WTC11 (cell line): ENCODE measurements around the gene CACNB4. TPM values are rescaled to one million over a fixed set of nuclear protein-coding genes. Genes with fewer than 3 reads are reported as not detected.

Experiments used
- ATAC-seq: fragments of 200-7000 bp; cut with Tn5 transposase; 2 replicates; pipeline ENCODE4 v1.10.0; 2021; ENCODE audit warnings: mild to moderate bottlenecking, moderate library complexity
- CTCF ChIA-PET: fragments of 300-600 bp; sonication (Branson Sonifier 250); formaldehyde crosslinking; loops from one replicate; lab custom pipeline; 2021; ENCODE audit warnings: antibody characterized with exemption; lab: Charles Lee
- POLR2A ChIA-PET: fragments of 350-600 bp; sonication (Branson Sonifier 250); formaldehyde crosslinking; loops from one replicate; lab custom pipeline; 2021; ENCODE audit warnings: antibody characterized with exemption; lab: Charles Lee
- DNase-seq: peaks from one replicate; pipeline ENCODE4 v3.0.0; 2021; ENCODE audit warnings: low spot score
- H3K27ac Mint-ChIP-seq: 2 replicates; pipeline ENCODE4 v1.8.0; 2021; ENCODE audit warnings: mixed read lengths
- H3K27me3 Mint-ChIP-seq: 2 replicates; pipeline ENCODE4 v1.8.0; 2021; ENCODE audit warnings: low read depth, mild to moderate bottlenecking, moderate library complexity, mixed read lengths
- H3K36me3 Mint-ChIP-seq: 2 replicates; pipeline ENCODE4 v1.8.0; 2021; ENCODE audit warnings: mixed read lengths
- H3K4me1 Mint-ChIP-seq: 2 replicates; pipeline ENCODE4 v1.8.0; 2022; ENCODE audit warnings: mixed read lengths
- H3K4me3 Mint-ChIP-seq: 2 replicates; pipeline ENCODE4 v1.8.0; 2021; ENCODE audit warnings: mild to moderate bottlenecking, moderate library complexity, mixed read lengths
- H3K9me3 Mint-ChIP-seq: 2 replicates; pipeline ENCODE4 v1.8.0; 2021; ENCODE audit warnings: mixed read lengths
- FOXP1 ChIP-seq: sonication (generic); formaldehyde crosslinking; IDR thresholded peaks from 2 replicates; pipeline ENCODE4 v1.8.0; 2022; ENCODE audit warnings: missing genetic modification reagents, mild to moderate bottlenecking, moderate library complexity, borderline replicate concordance
- MYBL2 ChIP-seq: sonication (generic); formaldehyde crosslinking; IDR thresholded peaks from 2 replicates; pipeline ENCODE4 v1.8.1; 2023; ENCODE audit warnings: mild to moderate bottlenecking, moderate library complexity, missing genetic modification reagents
- NFYB ChIP-seq: sonication (generic); formaldehyde crosslinking; conservative IDR thresholded peaks from 2 replicates; pipeline ENCODE4 v1.8.0; 2022; ENCODE audit warnings: low read depth, missing genetic modification reagents
- NR1H2 ChIP-seq: sonication (generic); formaldehyde crosslinking; IDR thresholded peaks from 2 replicates; pipeline ENCODE4 v1.9.0; 2021; ENCODE audit warnings: mild to moderate bottlenecking, moderate library complexity, missing genetic modification reagents
- TP53 ChIP-seq: sonication (generic); formaldehyde crosslinking; IDR thresholded peaks from 2 replicates; pipeline ENCODE4 v1.8.1; 2023; ENCODE audit warnings: mild to moderate bottlenecking, missing genetic modification reagents
- total RNA-seq: library from RNA; stranded (reverse); gene quantifications from 3 replicates; pipeline ENCODE4 v1.2.3, GENCODE V29; 2021
- TF ChIP-seq, protein P1 (sequence below): sonication (generic); formaldehyde crosslinking; IDR thresholded peaks from 2 replicates; pipeline ENCODE4 v1.8.1; 2022; ENCODE audit warnings: mild to moderate bottlenecking, moderate library complexity, missing genetic modification reagents
- TF ChIP-seq, protein P2 (sequence below): sonication (generic); formaldehyde crosslinking; IDR thresholded peaks from 2 replicates; pipeline ENCODE4 v1.8.0; 2023; ENCODE audit warnings: missing genetic modification reagents
- TF ChIP-seq, protein P3 (sequence below): sonication (generic); formaldehyde crosslinking; IDR thresholded peaks from 2 replicates; pipeline ENCODE4 v1.8.1; 2023; ENCODE audit warnings: mild to moderate bottlenecking, missing genetic modification reagents, moderate library complexity
- TF ChIP-seq, protein P4 (sequence below): fragments of 250-450 bp; sonication (Bioruptor Pico); IDR thresholded peaks from 2 replicates; pipeline ENCODE4 v1.9.0; 2021; ENCODE audit warnings: mild to moderate bottlenecking
- TF ChIP-seq, protein P5 (sequence below): sonication (generic); formaldehyde crosslinking; IDR thresholded peaks from 2 replicates; pipeline ENCODE4 v1.8.1; 2022; ENCODE audit warnings: missing genetic modification reagents, borderline replicate concordance
- TF ChIP-seq, protein P6 (sequence below): sonication (generic); formaldehyde crosslinking; IDR thresholded peaks from 2 replicates; pipeline ENCODE4 v1.8.0; 2022; ENCODE audit warnings: missing genetic modification reagents
- TF ChIP-seq, protein P7 (sequence below): fragments of 250-450 bp; sonication (Bioruptor Pico); IDR thresholded peaks from 2 replicates; pipeline ENCODE4 v1.8.0; 2021; ENCODE audit warnings: mild to moderate bottlenecking
- TF ChIP-seq, protein P8 (sequence below): sonication (generic); formaldehyde crosslinking; IDR thresholded peaks from 2 replicates; pipeline ENCODE4 v1.8.1; 2023; ENCODE audit warnings: mild to moderate bottlenecking, missing genetic modification reagents

Gene CACNB4
- total RNA-seq, 1 experiment from 2014 or later = 4.7 TPM

DNA sequence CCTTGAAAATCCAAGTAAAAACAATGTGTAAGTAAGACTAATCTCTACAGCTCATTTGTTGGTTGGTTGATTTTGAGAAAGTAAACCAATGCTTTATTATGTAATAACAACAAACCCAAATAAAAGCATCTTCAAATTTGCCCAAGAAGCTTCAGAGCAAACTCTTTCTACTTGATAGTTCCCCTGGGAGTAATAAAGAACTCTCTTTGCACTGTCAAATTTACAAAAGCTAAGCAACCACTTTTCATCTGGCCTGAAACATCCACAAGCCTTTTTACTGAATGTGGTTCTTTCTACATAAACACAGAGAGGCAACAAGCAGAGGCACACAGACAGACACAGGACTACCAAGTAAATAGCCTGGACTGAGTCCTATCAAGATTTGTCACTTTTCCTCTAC is 28.8 kb upstream of the CACNB4 start (continued):
- TF ChIP-seq FOXP1 (CRISPR knock-in tag) (no peak), NR1H2 (no peak), MYBL2 (CRISPR knock-in tag) (no peak), TP53 (CRISPR knock-in tag) (no peak)
- TF ChIP-seq, protein P1, sequence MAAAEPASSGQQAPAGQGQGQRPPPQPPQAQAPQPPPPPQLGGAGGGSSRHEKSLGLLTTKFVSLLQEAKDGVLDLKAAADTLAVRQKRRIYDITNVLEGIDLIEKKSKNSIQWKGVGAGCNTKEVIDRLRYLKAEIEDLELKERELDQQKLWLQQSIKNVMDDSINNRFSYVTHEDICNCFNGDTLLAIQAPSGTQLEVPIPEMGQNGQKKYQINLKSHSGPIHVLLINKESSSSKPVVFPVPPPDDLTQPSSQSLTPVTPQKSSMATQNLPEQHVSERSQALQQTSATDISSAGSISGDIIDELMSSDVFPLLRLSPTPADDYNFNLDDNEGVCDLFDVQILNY = no peak
- TF ChIP-seq, protein P2, sequence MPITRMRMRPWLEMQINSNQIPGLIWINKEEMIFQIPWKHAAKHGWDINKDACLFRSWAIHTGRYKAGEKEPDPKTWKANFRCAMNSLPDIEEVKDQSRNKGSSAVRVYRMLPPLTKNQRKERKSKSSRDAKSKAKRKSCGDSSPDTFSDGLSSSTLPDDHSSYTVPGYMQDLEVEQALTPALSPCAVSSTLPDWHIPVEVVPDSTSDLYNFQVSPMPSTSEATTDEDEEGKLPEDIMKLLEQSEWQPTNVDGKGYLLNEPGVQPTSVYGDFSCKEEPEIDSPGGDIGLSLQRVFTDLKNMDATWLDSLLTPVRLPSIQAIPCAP (CRISPR knock-in tag) = no peak
- TF ChIP-seq, protein P3, sequence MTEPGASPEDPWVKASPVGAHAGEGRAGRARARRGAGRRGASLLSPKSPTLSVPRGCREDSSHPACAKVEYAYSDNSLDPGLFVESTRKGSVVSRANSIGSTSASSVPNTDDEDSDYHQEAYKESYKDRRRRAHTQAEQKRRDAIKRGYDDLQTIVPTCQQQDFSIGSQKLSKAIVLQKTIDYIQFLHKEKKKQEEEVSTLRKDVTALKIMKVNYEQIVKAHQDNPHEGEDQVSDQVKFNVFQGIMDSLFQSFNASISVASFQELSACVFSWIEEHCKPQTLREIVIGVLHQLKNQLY (CRISPR knock-in tag) = no peak
- TF ChIP-seq, protein P4, sequence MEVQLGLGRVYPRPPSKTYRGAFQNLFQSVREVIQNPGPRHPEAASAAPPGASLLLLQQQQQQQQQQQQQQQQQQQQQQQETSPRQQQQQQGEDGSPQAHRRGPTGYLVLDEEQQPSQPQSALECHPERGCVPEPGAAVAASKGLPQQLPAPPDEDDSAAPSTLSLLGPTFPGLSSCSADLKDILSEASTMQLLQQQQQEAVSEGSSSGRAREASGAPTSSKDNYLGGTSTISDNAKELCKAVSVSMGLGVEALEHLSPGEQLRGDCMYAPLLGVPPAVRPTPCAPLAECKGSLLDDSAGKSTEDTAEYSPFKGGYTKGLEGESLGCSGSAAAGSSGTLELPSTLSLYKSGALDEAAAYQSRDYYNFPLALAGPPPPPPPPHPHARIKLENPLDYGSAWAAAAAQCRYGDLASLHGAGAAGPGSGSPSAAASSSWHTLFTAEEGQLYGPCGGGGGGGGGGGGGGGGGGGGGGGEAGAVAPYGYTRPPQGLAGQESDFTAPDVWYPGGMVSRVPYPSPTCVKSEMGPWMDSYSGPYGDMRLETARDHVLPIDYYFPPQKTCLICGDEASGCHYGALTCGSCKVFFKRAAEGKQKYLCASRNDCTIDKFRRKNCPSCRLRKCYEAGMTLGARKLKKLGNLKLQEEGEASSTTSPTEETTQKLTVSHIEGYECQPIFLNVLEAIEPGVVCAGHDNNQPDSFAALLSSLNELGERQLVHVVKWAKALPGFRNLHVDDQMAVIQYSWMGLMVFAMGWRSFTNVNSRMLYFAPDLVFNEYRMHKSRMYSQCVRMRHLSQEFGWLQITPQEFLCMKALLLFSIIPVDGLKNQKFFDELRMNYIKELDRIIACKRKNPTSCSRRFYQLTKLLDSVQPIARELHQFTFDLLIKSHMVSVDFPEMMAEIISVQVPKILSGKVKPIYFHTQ (CRISPR knock-in tag) = no peak

DNA sequence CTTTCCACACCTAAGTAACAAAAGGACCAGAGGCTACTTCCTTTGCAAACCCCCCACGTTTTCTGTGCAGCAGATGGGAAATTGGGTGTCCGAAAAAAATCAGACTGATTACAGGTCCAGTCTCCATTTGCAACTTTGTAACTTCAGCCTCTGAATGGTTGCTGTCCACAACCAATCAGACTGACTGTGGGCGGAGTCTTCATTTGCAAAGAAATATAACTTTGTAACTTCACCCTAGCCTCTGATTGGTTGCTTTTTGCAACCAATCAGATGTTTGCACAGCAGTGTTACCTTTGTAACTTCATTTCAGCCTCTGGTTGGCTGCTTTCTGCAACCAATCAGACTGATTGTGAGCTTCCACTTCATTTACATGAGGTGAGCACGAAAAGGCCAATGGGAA is 27.8 kb upstream of the CACNB4 start:
- ATAC-seq = no peak
- H3K4me1 Mint-ChIP-seq = no peaks in the 10 kb centered on the region
- no peaks in the 10 kb centered on the region for H3K27me3 Mint-ChIP-seq
- peaks cover 4% of the 10 kb centered on the region; the same call in 1 of the 2 replicates for H3K9me3 Mint-ChIP-seq
- no peak overlapping the region for H3K27ac Mint-ChIP-seq
- POLR2A ChIA-PET = no interaction called here
- TF ChIP-seq NFYB (CRISPR knock-in tag) = peak; percentile 55; the same call in 1 of the 2 replicates
- TF ChIP-seq, protein P5, sequence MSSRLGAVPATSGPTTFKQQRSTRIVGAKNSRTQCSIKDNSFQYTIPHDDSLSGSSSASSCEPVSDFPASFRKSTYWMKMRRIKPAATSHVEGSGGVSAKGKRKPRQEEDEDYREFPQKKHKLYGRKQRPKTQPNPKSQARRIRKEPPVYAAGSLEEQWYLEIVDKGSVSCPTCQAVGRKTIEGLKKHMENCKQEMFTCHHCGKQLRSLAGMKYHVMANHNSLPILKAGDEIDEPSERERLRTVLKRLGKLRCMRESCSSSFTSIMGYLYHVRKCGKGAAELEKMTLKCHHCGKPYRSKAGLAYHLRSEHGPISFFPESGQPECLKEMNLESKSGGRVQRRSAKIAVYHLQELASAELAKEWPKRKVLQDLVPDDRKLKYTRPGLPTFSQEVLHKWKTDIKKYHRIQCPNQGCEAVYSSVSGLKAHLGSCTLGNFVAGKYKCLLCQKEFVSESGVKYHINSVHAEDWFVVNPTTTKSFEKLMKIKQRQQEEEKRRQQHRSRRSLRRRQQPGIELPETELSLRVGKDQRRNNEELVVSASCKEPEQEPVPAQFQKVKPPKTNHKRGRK = no peak
- TF ChIP-seq, all 79 proteins: peak for 1
- no peak overlapping the region for H3K4me3 Mint-ChIP-seq
- H3K36me3 Mint-ChIP-seq = peaks cover 4% of the 10 kb centered on the region; the same call in 1 of the 2 replicates
- no peak for DNase-seq
- CTCF ChIA-PET = no interaction called here

DNA sequence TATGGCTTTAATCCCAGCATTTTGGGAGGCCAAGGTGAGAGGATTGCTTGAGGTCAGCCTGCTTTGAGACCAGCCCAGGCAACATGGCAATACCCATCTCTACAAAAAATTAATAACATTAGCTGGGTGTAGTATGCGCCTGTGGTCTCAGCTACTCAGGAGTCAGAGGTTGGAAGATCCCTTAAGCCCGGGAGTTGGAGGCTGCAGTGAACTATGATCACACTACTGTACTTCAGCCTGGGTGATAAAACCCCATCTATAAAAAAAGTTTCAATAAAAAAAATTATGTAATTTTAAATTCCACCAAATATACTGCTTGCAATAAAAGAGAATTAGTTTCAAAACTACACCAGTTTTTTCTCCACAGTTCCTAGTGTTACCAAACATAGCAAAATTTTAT is 23.3 kb upstream of the CACNB4 start:
- no peak for DNase-seq
- no peak overlapping the region for H3K27ac Mint-ChIP-seq
- no peak overlapping the region for H3K4me3 Mint-ChIP-seq
- peaks cover 7% of the 10 kb centered on the region for H3K4me1 Mint-ChIP-seq
- no peak for ATAC-seq
- POLR2A ChIA-PET = no interaction called here
- H3K27me3 Mint-ChIP-seq = no peaks in the 10 kb centered on the region
- TF ChIP-seq, protein P6, sequence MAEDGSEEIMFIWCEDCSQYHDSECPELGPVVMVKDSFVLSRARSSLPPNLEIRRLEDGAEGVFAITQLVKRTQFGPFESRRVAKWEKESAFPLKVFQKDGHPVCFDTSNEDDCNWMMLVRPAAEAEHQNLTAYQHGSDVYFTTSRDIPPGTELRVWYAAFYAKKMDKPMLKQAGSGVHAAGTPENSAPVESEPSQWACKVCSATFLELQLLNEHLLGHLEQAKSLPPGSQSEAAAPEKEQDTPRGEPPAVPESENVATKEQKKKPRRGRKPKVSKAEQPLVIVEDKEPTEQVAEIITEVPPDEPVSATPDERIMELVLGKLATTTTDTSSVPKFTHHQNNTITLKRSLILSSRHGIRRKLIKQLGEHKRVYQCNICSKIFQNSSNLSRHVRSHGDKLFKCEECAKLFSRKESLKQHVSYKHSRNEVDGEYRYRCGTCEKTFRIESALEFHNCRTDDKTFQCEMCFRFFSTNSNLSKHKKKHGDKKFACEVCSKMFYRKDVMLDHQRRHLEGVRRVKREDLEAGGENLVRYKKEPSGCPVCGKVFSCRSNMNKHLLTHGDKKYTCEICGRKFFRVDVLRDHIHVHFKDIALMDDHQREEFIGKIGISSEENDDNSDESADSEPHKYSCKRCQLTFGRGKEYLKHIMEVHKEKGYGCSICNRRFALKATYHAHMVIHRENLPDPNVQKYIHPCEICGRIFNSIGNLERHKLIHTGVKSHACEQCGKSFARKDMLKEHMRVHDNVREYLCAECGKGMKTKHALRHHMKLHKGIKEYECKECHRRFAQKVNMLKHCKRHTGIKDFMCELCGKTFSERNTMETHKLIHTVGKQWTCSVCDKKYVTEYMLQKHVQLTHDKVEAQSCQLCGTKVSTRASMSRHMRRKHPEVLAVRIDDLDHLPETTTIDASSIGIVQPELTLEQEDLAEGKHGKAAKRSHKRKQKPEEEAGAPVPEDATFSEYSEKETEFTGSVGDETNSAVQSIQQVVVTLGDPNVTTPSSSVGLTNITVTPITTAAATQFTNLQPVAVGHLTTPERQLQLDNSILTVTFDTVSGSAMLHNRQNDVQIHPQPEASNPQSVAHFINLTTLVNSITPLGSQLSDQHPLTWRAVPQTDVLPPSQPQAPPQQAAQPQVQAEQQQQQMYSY (CRISPR knock-in tag) = no peak
- TF ChIP-seq, protein P7, sequence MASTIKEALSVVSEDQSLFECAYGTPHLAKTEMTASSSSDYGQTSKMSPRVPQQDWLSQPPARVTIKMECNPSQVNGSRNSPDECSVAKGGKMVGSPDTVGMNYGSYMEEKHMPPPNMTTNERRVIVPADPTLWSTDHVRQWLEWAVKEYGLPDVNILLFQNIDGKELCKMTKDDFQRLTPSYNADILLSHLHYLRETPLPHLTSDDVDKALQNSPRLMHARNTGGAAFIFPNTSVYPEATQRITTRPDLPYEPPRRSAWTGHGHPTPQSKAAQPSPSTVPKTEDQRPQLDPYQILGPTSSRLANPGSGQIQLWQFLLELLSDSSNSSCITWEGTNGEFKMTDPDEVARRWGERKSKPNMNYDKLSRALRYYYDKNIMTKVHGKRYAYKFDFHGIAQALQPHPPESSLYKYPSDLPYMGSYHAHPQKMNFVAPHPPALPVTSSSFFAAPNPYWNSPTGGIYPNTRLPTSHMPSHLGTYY = no peak
- TF ChIP-seq, protein P8, sequence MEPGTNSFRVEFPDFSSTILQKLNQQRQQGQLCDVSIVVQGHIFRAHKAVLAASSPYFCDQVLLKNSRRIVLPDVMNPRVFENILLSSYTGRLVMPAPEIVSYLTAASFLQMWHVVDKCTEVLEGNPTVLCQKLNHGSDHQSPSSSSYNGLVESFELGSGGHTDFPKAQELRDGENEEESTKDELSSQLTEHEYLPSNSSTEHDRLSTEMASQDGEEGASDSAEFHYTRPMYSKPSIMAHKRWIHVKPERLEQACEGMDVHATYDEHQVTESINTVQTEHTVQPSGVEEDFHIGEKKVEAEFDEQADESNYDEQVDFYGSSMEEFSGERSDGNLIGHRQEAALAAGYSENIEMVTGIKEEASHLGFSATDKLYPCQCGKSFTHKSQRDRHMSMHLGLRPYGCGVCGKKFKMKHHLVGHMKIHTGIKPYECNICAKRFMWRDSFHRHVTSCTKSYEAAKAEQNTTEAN (CRISPR knock-in tag) = no peak
- CTCF ChIA-PET = interaction anchor here (0.7 to 1.3 kb wide), 2 partner anchors 35 to 131 kb away, joined by 3 read pairs; no protein-coding TSS in a partner anchor
- H3K9me3 Mint-ChIP-seq = peaks cover 2% of the 10 kb centered on the region; the same call in 1 of the 2 replicates
- H3K36me3 Mint-ChIP-seq = peaks cover 5% of the 10 kb centered on the region; the same call in 1 of the 2 replicates
